Small intestine (tissue), 7 donors: Measurements from ENCODE around the gene LRRC25. TPM values are rescaled to one million over a fixed set of nuclear protein-coding genes. Genes with fewer than 3 reads are reported as not detected.

Source experiments
- DNase-seq, 2 donors: peaks; one replicate each; pipeline versions ENCODE4 v3.0.0 to v3.0.0-alpha.2; 2013
- FAIRE-seq: peaks from 2 replicates; lab custom pipeline; 2012; peaks lifted over from hg19 to GRCh38; lab: Jason Lieb, UNC
- H3K27ac ChIP-seq, 3 donors: one replicate each; pipeline ENCODE4 v1.5.1; 2013; ENCODE audit warnings: low read length in 2 of 3, mild to moderate bottlenecking in 2 of 3, control low read depth in 1 of 3, inconsistent platforms in 1 of 3, low read depth in 1 of 3, moderate library complexity in 1 of 3
- H3K27me3 ChIP-seq, 3 donors: one replicate each; pipeline ENCODE4 v1.6.1; 2013; ENCODE audit warnings: low read length in 3 of 3, inconsistent platforms in 1 of 3; ENCODE audit not compliant: control insufficient read depth in 3 of 3, insufficient read depth in 3 of 3
- H3K36me3 ChIP-seq, 3 donors: one replicate each; pipeline ENCODE4 v1.6.1; 2013; ENCODE audit warnings: low read length in 3 of 3, inconsistent platforms in 1 of 3, low read depth in 1 of 3, mild to moderate bottlenecking in 1 of 3, moderate library complexity in 1 of 3; ENCODE audit not compliant: control insufficient read depth in 3 of 3, insufficient read depth in 2 of 3
- H3K4me1 ChIP-seq, 3 donors: one replicate each; pipeline ENCODE4 v1.6.1; 2013; ENCODE audit warnings: low read length in 2 of 3, inconsistent platforms in 1 of 3, low read depth in 1 of 3, mild to moderate bottlenecking in 1 of 3, moderate library complexity in 1 of 3; ENCODE audit not compliant: control insufficient read depth in 3 of 3, insufficient read depth in 2 of 3
- H3K4me3 ChIP-seq, 3 donors: one replicate each; pipeline ENCODE4 v1.5.1; 2013; ENCODE audit warnings: low read length in 3 of 3, control low read depth in 1 of 3, inconsistent platforms in 1 of 3, low read depth in 1 of 3, mild to moderate bottlenecking in 1 of 3, moderate library complexity in 1 of 3
- H3K9me3 ChIP-seq, 2 donors: one replicate each; pipeline ENCODE4 v1.6.1; 2013; ENCODE audit warnings: low read depth in 1 of 2, low read length in 1 of 2; ENCODE audit not compliant: control insufficient read depth in 2 of 2, insufficient read depth in 1 of 2
- WGBS, 3 donors: extraction: QIAGEN DNeasy Blood & Tissue Kit; methylation state at CpG; one replicate each; pipeline ENCODE4 v1.1.7; 2013; 5-methylcytosine and 5-hydroxymethylcytosine counted together
- polyA plus RNA-seq, 4 donors: library from polyadenylated mRNA; stranded (reverse) in 3 of 4; unstranded in 1 of 4; fragments of 200-250 nt in 3 of 4; fragments of 120-200 nt in 1 of 4; gene quantifications; one replicate each; pipeline versions ENCODE4 v1.2.1 to v1.2.3, GENCODE V29; 2013
- donor health status: healthy with polysubstance abuse.
- donor health status: control.
- donor health status: control.
- donor health status: Bipolar disorder and iron deficiency.
- donor health status: healthy.

The LRRC25 gene
- polyA plus RNA-seq, 4 donors, result 0.89 to 5.1 (median 3.4) TPM

DNA sequence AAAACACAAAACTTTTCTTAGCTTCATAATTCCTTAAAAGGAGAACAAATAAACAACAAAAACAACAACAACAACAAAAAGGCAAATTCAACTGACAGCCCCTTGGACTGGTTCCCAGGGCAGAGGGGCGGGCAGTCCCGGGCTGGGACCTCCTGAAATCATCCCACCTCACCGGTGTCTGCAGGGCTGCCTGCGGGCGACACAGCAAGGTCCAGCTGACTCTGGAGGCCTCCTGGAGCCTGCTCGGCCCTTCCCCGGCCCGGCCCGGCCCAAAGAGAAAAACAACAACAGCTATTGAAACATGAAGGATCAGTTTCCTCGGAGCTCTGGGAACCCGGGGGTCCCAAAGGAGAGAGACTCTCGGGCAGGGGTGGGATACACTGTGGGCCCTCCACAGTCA lies 45.5 kb upstream of the LRRC25 start:
- DNase-seq (no peak), FAIRE-seq (no peak)
- H3K27ac ChIP-seq, result no peak overlapping the region
- H3K27me3 ChIP-seq, result no peaks in the 10 kb centered on the region
- H3K4me1 ChIP-seq, result peaks cover 0 to 55% (median 0%) of the 10 kb centered on the region in 3 donors
- H3K36me3 ChIP-seq, result peaks cover 6 to 53% (median 10%) of the 10 kb centered on the region in 3 donors
- H3K9me3 ChIP-seq, result no peaks in the 10 kb centered on the region
- WGBS, 3 donors, result 88 to 96% (median 95%) methylated on average over 12 of the region's 12 CpGs
- H3K4me3 ChIP-seq, result no peak overlapping the region

- no peak for DNase-seq
- no peak for FAIRE-seq
- Histone ChIP-seq H3K27ac (peak overlapping the region in 2 of 3 donors; percentile 9 to 27), H3K4me1 (peaks cover 0 to 55% (median 0%) of the 10 kb centered on the region in 3 donors), H3K9me3 (no peaks in the 10 kb centered on the region), H3K4me3 (no peak overlapping the region), H3K36me3 (peaks cover 6 to 44% (median 10%) of the 10 kb centered on the region in 3 donors), H3K27me3 (no peaks in the 10 kb centered on the region)
- 49 to 71% (median 67%) methylated on average over 5 of the region's 5 CpGs for WGBS, 3 donors
These were observed 44.7 kb upstream of the LRRC25 start for GRCh38 chr19:18441804-18442788.

- DNase-seq, result peak in 1 of 2 donors; percentile 63
- Histone ChIP-seq H3K27ac (peak overlapping the region in 1 of 3 donors; percentile 29), H3K9me3 (no peaks in the 10 kb centered on the region), H3K36me3 (peaks cover 6 to 41% (median 7%) of the 10 kb centered on the region in 3 donors), H3K4me3 (no peak overlapping the region), H3K4me1 (peaks cover 0 to 61% (median 0%) of the 10 kb centered on the region in 3 donors), H3K27me3 (no peaks in the 10 kb centered on the region)
- FAIRE-seq, result no peak
- WGBS, 3 donors, result 44 to 67% (median 61%) methylated on average over 21 to 23 of the region's 23 CpGs
These were observed 43.7 kb upstream of the LRRC25 start for GRCh38 chr19:18440936-18441803.

GRCh38 chr19:18440415-18440877 lies 43.0 kb upstream of the LRRC25 start:
- WGBS, 3 donors, result 23 to 44% (median 42%) methylated on average over 11 of the region's 11 CpGs
- Histone ChIP-seq H3K27me3 (no peaks in the 10 kb centered on the region), H3K36me3 (peaks cover 5 to 41% (median 6%) of the 10 kb centered on the region in 3 donors), H3K4me1 (peaks cover 0 to 55% (median 0%) of the 10 kb centered on the region in 3 donors), H3K27ac (peak overlapping the region in 1 of 3 donors; percentile 29), H3K9me3 (no peaks in the 10 kb centered on the region), H3K4me3 (no peak overlapping the region)
- FAIRE-seq (no peak), DNase-seq (peak in 1 of 2 donors; percentile 69)

DNA sequence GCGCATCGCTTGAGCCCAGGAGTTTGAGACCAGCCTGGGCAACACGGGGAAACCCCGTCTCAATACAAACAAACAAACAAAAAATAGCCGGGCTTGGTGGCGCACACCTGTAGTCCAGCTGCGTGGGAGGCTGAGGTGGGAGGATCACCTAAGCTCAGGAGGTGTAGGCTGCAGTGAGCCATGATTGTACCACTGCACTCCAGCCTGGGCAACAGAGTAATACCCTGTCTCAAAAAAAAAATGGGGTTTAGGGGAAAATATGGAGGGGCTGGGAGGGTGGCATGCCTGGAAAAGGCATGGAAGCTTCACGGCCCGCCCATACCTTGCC lies 42.5 kb upstream of the LRRC25 start:
- H3K4me3 ChIP-seq, result no peak overlapping the region
- no peaks in the 10 kb centered on the region for H3K9me3 ChIP-seq
- no peak overlapping the region for H3K27ac ChIP-seq
- H3K27me3 ChIP-seq, result no peaks in the 10 kb centered on the region
- H3K4me1 ChIP-seq, result peaks cover 0 to 51% (median 0%) of the 10 kb centered on the region in 3 donors
- H3K36me3 ChIP-seq, result peaks cover 5 to 42% (median 6%) of the 10 kb centered on the region in 3 donors
- no peak for DNase-seq
- 77 to 84% (median 81%) methylated on average over 9 of the region's 9 CpGs for WGBS, 3 donors
- FAIRE-seq, result no peak

- FAIRE-seq, result no peak
- no peaks in the 10 kb centered on the region for H3K9me3 ChIP-seq
- WGBS, 3 donors, result 63 to 74% (median 66%) methylated on average over 13 of the region's 13 CpGs
These were observed 41.8 kb upstream of the LRRC25 start for GRCh38 chr19:18439025-18439909.

GRCh38 chr19:18438331-18439024 lies 41.1 kb upstream of the LRRC25 start:
- H3K27me3 ChIP-seq, result no peaks in the 10 kb centered on the region
- H3K36me3 ChIP-seq, result peaks cover 0 to 38% (median 0%) of the 10 kb centered on the region in 3 donors
- no peak for FAIRE-seq
- H3K9me3 ChIP-seq, result no peaks in the 10 kb centered on the region
- peaks cover 0 to 52% (median 0%) of the 10 kb centered on the region in 3 donors for H3K4me1 ChIP-seq
- peak overlapping the region in 2 of 3 donors; percentile 35 to 58 for H3K4me3 ChIP-seq
- H3K27ac ChIP-seq, result peak overlapping the region in 2 of 3 donors; percentile 17 to 87
- DNase-seq, result peak in 1 of 2 donors; percentile 77
- WGBS, 3 donors, result 11 to 23% (median 20%) methylated on average over 23 to 24 of the region's 24 CpGs

More at GRCh38 chr19:18439025-18439909, 41.8 kb upstream of the LRRC25 start:
- Histone ChIP-seq H3K27ac (peak overlapping the region in 2 of 3 donors; percentile 17 to 87), H3K4me3 (no peak overlapping the region), H3K27me3 (no peaks in the 10 kb centered on the region), H3K4me1 (peaks cover 0 to 49% (median 0%) of the 10 kb centered on the region in 3 donors), H3K36me3 (peaks cover 1 to 42% (median 2%) of the 10 kb centered on the region in 3 donors)
- peak in 1 of 2 donors; percentile 31 for DNase-seq
